GM21737 (cell line): Measurements from ENCODE around the gene SUPT4H1.

Experiments used
- ATAC-seq: cut with Tn5 transposase; IDR thresholded peaks from one replicate; pipeline ENCODE4 v1.9.1; 2021; ENCODE audit warnings: mild to moderate bottlenecking, moderate library complexity; ENCODE audit not compliant: unreplicated experiment

SUPT4H1 gene

GRCh38 chr17:58308985-58309917 is 42.8 kb downstream of the SUPT4H1 start:
- ATAC-seq = no peak

- no peak for ATAC-seq
These were observed 43.6 kb downstream of the SUPT4H1 start for GRCh38 chr17:58308173-58308984.

- ATAC-seq = no peak
These were observed 44.4 kb downstream of the SUPT4H1 start for GRCh38 chr17:58307468-58308172.

DNA sequence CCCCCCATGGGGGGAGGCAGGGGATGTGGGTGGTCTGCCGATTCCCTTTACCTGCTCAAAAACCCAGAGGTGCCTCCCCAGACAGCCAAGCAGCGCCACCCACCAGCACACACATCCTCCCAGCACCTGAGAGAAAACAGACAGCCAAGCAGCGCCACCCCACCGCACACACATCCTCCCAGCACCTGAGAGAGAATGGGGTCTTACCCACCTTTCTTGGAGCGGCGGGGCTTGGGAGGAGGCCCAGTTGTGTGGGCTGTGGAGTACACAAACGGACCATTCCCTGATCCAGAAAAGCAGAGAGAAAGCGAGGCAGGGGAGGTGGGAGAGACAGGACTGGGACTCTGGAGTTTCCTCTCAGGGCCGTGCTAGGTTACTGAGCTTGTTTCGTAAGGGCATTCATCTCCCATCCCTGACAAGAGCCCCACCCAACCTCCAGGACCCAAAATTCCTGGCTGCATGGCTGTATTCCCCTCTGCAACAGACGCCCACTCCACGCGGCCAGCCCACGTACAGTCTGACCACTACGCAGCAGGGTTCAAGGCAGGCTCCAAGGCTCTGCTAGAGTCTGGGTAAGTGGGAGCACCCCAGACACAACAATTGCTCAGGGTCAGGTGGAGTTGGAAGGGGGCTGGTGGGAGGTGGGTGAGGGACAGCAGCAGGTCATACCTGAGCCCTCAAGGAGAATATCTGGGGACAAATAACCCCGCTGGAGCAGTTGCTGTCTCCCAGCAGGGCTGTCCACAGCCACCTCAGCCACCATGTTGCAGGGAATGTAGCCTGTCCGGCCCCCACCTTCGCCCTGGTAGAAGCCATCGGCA is 45.7 kb downstream of the SUPT4H1 start:
- no peak for ATAC-seq

DNA sequence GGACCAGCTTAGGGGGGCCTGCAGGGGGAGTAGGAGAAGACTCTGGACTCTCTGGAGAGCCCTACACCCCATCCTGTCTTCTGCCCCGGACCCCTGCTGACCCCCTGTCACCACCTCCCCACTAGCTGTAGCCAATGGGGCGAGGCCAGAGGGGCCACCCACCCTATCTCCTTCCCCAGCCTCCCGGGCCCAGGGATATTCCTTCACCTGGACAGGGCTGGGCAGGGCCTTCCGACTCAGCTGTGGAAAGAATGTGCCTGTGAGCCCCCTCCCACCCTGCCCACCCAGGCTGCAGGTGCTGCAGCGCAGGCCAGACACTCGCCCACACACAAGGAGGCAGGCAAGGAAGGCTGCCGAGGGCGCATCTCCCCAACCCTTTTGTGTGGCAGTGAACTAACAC is 46.4 kb downstream of the SUPT4H1 start:
- no peak for ATAC-seq

GRCh38 chr17:58304750-58305486 is 47.1 kb downstream of the SUPT4H1 start:
- ATAC-seq = no peak

- ATAC-seq = peak; percentile 67
These were observed 47.8 kb downstream of the SUPT4H1 start for GRCh38 chr17:58303971-58304749.

DNA sequence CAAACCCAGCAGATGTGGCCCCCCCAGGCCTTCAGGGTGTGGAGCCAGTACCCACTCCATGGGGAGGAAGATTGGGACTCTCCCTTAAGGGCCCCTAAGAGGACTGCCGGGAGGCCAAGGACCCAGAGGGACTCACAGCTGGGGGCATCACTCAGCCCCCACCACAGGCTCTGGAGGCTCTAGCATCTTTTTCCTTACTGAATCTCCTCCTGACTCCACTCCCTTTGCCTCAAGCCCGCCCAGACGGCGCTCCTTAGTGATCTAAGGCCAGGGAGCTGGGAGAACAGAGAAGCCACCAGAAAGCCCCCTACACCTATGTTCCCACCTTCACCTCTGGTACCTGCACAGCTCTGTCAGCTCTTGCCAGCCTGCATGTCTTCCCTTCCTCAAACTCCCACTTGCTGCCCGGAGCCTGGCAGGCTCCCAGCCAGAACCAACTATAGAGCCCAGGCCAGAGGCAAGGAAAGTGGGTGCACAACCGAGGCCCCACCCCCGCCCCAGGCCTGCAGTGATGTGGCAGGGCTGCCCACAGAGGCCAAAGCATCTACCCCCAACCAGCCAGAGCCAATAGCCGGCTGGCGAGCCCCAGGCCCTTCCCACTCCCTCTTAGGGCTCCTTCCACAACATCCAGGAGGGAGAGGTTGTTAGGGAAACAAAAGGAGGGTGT is 48.9 kb downstream of the SUPT4H1 start:
- no peak for ATAC-seq

DNA sequence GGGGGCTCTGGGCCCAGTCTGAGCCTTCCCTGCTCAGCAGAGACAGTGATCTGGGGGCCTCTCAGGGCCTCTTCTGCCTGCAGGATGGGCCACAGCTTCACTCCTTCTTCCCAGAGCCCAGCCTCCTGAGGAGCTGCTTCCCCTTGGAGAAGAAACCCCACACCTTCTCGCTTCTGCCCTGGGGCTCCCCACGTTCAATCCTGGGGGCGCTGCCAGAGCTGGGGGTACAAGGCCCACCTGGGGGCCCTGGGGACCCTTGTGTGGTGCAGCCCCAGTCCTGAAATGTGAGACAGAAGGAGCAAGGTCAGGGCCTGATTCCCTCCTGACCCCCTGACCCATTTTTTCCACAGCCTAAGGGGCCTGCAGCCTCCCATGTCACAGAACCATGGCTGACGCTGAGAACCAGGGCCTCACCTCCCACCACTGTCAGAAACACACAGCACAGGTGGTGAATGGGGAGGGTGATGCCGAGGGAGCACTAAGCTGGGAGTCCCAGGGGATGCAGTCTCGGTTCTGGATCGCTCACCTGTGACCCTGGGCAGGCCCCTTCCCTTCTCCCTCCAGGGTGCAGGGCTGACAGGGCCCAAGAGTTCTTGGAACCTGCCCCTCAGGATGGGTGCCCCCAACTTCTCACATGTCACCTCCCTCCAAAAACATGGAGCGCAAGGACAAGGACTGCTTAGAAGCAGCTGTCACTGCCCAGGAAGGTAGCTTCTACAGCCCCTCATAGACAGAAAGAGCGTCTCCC is 49.7 kb downstream of the SUPT4H1 start:
- ATAC-seq = no peak

DNA sequence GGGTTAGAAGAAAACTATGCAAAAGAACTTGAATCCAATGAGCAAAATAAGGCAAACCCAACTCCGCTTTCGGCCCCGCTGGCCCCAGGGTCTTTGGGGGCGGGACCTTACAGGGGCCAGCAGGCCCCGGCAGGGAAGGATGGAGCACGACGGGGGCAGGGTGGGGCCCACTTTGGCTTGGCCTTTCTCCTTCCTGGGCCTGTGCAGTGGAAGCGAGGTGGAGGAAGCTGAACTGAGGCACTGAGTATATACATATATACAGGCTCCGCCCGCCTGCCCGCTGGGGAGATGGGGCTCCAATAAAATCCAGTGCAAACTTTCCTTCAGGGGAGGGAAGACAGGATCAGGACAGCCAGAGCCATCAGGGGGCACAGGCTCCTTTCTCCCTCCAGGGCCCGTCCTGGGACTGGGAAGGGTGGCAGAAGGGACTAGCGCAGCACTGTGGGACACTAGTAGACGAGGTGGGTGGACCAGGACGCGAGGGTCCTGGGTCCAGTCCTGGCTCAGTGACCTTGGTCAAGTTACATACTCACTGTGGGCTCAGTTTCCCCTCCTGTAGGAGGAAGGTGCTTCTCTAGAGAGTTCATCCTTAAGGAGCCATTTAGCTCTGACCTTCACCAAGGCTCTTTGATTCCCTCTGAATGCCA is 50.4 kb downstream of the SUPT4H1 start:
- no peak for ATAC-seq

DNA sequence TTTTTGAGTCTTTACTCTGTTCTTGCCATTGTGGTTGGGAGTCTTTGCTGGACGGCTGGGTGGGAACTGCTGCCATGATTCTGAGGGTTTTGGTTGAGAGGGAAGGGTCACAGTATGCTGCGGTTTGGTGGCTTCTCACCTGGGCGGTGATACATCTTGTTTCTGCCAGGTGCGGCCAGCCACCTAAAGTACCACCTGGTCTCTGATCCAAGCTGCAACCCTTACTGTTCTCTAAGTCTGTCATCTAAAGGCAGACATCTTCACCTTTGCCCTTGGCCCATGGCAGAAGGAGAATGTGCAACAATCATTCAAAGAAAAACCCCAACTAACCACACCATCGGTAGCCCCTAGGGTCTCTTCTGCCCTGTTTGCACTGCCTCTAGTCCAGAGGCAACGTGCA is 51.7 kb downstream of the SUPT4H1 start:
- no peak for ATAC-seq
